Hepatocyte (in vitro differentiated cells): Measurements from ENCODE around the gene SH2B2. TPM values are rescaled to one million over a fixed set of nuclear protein-coding genes. Genes with fewer than 3 reads are reported as not detected.

Experiments
- DNase-seq: peaks from one replicate; pipeline ENCODE4 v3.0.0-alpha.2; 2016; ENCODE audit warnings: low spot score
- H2AFZ ChIP-seq: fragments of 200-600 bp; sonication (generic); 2 replicates; pipeline ENCODE4 v1.6.0; 2016; ENCODE audit warnings: antibody characterized with exemption, mild to moderate bottlenecking
- H3K27ac ChIP-seq: fragments of 200-600 bp; sonication (generic); 2 replicates; pipeline ENCODE4 v1.5.1; 2016; ENCODE audit warnings: mild to moderate bottlenecking
- H3K27me3 ChIP-seq: fragments of 200-600 bp; sonication (generic); 2 replicates; pipeline ENCODE4 v1.6.1; 2016
- H3K36me3 ChIP-seq: fragments of 200-600 bp; sonication (generic); replicated peaks from 2 replicates; pipeline ENCODE4 v1.5.1; 2016; ENCODE audit warnings: low read depth; ENCODE audit not compliant: insufficient read depth
- H3K4me1 ChIP-seq: fragments of 200-600 bp; sonication (generic); 2 replicates; pipeline ENCODE4 v1.5.1; 2016; ENCODE audit warnings: mild to moderate bottlenecking, moderate library complexity; ENCODE audit not compliant: insufficient read depth
- H3K4me2 ChIP-seq: fragments of 200-600 bp; sonication (generic); 2 replicates; pipeline ENCODE4 v1.6.0; 2016
- H3K4me3 ChIP-seq: fragments of 200-600 bp; sonication (generic); 2 replicates; pipeline ENCODE4 v1.5.1; 2016; ENCODE audit warnings: mild to moderate bottlenecking
- H3K79me2 ChIP-seq: fragments of 200-600 bp; sonication (generic); 2 replicates; pipeline ENCODE4 v1.6.0; 2017; ENCODE audit warnings: mild to moderate bottlenecking
- H3K9me2 ChIP-seq: fragments of 200-600 bp; sonication (generic); replicated peaks from 2 replicates; pipeline ENCODE4 v1.6.0; 2017; ENCODE audit warnings: mild to moderate bottlenecking; ENCODE audit not compliant: insufficient read depth
- H3K9me3 ChIP-seq: fragments of 200-600 bp; sonication (generic); 2 replicates; pipeline ENCODE4 v1.5.1; 2016; ENCODE audit warnings: low read depth, mild to moderate bottlenecking
- H4K20me1 ChIP-seq: fragments of 200-600 bp; sonication (generic); 2 replicates; pipeline ENCODE4 v1.6.0; 2016; ENCODE audit warnings: mild to moderate bottlenecking; ENCODE audit not compliant: insufficient read depth, poor library complexity, severe bottlenecking
- EZH2 ChIP-seq: fragments of 200-600 bp; sonication (generic); IDR thresholded peaks from 2 replicates; pipeline ENCODE4 v1.6.1; 2016; ENCODE audit warnings: antibody characterized with exemption, mild to moderate bottlenecking, borderline replicate concordance
- EZH2phosphoT487 ChIP-seq: fragments of 200-600 bp; sonication (generic); IDR thresholded peaks from one replicate; pipeline ENCODE4 v1.6.1; 2018; ENCODE audit warnings: antibody characterized with exemption, mild to moderate bottlenecking, low read depth, moderate library complexity; ENCODE audit not compliant: unreplicated experiment, severe bottlenecking
- WGBS: methylation state at CpG from one replicate; pipeline ENCODE4 v1.1.6; 2016; ENCODE audit warnings: low lambda C conversion rate; ENCODE audit errors: missing lambda C conversion rate; 5-methylcytosine and 5-hydroxymethylcytosine counted together
- polyA plus RNA-seq: library from polyadenylated mRNA; unstranded; fragments of >200 nt; fragmentation: Nextera tagmentation; extraction: Ambion mirVana; gene quantifications from 2 replicates; pipeline ENCODE4 v1.2.1, GENCODE V29; 2016
- total RNA-seq: library from RNA; depleted of rRNA; stranded (reverse); fragments of >200 nt; gene quantifications from 2 replicates; pipeline ENCODE4 v1.2.3, GENCODE V29; 2014
- TF ChIP-seq, protein P1 (sequence below): fragments of 200-600 bp; sonication (generic); IDR thresholded peaks from 2 replicates; pipeline ENCODE4 v1.5.1; 2016; ENCODE audit warnings: antibody characterized with exemption, mild to moderate bottlenecking; ENCODE audit not compliant: poor library complexity

Gene SH2B2
- total and polyA plus RNA-seq, 2 experiments from 2014 or later = 3.2 to 7.1 TPM

DNA sequence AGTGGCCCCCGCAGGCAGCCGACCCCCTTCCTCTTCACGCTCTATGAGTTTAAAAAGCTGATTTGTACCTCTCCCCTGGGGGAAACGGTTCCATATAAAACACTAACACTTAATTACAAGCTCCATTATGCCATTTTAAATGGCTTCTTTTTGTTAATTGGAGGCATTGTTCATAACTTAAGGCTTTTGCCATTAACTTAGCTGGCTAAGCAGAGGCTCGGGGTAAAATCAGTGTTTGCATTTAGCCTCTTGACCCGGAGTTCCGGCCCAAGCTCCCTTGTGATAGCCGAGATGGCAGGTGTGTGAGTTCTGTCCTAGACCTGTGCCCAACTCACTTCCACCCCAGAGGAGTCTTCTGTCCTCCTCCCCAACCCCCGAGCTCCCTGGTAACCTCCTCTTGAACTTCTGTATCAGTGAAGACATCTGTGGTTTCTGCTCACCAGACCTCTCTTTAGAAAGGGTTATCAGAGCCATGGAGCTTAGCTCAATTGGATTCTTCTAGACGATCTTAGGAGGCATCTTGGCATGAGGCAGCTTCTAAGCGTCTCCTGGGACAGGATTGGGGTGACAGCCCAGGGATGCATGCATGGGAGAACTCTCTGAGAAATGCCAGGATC is 34.2 kb upstream of the SH2B2 start:
- H2AFZ ChIP-seq = no peak overlapping the region
- 82% methylated on average over 11 of the region's 11 CpGs for WGBS
- H3K4me1 ChIP-seq = no peaks in the 10 kb centered on the region
- no peak for DNase-seq
- no peaks in the 10 kb centered on the region for H3K9me3 ChIP-seq
- H3K4me3 ChIP-seq = no peak overlapping the region
- H3K27ac ChIP-seq = no peak overlapping the region
- no peaks in the 10 kb centered on the region for H3K9me2 ChIP-seq
- no peaks in the 10 kb centered on the region for H3K36me3 ChIP-seq
- H3K4me2 ChIP-seq = no peak overlapping the region
- H4K20me1 ChIP-seq = no peaks in the 10 kb centered on the region
- no peaks in the 10 kb centered on the region for H3K79me2 ChIP-seq
- TF ChIP-seq EZH2phosphoT487 (no peak), EZH2 (no peak)
- TF ChIP-seq, protein P1, sequence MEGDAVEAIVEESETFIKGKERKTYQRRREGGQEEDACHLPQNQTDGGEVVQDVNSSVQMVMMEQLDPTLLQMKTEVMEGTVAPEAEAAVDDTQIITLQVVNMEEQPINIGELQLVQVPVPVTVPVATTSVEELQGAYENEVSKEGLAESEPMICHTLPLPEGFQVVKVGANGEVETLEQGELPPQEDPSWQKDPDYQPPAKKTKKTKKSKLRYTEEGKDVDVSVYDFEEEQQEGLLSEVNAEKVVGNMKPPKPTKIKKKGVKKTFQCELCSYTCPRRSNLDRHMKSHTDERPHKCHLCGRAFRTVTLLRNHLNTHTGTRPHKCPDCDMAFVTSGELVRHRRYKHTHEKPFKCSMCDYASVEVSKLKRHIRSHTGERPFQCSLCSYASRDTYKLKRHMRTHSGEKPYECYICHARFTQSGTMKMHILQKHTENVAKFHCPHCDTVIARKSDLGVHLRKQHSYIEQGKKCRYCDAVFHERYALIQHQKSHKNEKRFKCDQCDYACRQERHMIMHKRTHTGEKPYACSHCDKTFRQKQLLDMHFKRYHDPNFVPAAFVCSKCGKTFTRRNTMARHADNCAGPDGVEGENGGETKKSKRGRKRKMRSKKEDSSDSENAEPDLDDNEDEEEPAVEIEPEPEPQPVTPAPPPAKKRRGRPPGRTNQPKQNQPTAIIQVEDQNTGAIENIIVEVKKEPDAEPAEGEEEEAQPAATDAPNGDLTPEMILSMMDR = no peak
- H3K27me3 ChIP-seq = no peaks in the 10 kb centered on the region

DNA sequence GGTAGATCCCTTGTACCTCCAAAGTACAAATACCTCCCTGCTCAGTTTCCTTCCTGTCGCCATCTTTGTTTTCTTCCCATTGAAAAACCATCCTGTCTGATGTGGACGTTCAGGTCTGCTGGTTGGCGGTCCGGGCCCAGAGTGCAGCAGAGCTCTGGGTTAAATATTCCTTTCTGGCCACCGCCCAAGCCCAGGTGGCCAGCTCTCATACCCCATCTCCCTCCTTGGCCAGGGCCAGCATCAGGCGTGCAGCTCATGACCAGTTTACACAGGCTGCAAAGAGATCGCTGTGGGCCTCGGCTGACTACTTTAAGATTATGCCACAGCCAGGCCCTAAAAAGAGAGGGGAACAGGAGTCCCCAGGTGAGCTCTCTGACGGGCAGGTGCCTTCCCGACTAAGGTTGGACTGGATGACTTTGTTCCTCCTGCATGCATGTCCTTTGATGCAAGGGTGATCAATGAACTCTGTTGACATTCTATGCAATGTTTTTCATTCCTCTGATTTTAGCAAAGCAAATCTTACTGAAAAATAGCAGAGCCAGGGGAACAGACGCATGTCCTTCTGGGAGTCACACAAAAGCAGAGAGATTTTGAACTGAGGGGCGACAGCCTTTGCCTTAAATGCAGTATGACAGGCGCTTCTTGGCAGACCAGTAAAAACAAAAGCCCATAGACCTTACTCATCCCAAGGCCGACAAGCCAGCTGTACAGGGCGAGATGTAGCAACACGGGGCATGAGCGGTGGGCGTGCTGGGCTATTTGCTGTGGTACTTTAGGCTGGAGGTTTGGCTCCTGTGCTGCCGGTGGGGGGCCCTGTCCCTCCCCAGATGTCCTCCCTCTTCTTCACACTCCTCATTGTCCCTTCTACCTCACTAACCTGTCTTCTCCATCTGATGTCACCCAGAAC is 33.3 kb upstream of the SH2B2 start:
- TF ChIP-seq, protein P1 = no peak
- no peak for TF ChIP-seq EZH2phosphoT487
- no peak for TF ChIP-seq EZH2
- WGBS = 92% methylated on average over 19 of the region's 19 CpGs
- H3K27me3 ChIP-seq = no peaks in the 10 kb centered on the region

DNA sequence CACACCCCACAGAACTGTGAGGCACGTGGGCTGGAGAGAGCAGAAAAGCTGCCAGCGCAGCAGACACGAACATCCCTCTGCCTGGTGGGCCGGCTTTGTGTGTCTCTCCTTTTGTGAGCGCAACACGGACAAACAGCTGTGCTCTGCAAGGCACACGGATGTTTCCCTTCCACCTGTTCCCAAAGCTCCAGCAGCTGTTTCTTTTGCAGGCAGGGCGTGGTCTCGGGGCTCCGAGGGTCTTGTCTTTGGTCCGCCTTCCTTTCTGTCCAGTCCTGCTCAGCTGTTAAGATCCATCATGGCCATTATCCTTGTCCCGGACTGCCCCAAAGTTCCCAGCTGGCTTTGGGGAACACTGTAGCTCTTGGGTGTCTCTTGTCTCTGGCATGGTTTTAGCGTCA is 32.7 kb upstream of the SH2B2 start:
- no peaks in the 10 kb centered on the region for H4K20me1 ChIP-seq
- H3K79me2 ChIP-seq = no peaks in the 10 kb centered on the region
- H3K9me3 ChIP-seq = no peaks in the 10 kb centered on the region
- no peak overlapping the region for H3K4me3 ChIP-seq
- TF ChIP-seq EZH2 (no peak), EZH2phosphoT487 (no peak)
- TF ChIP-seq, protein P1 = no peak
- no peaks in the 10 kb centered on the region for H3K9me2 ChIP-seq
- no peaks in the 10 kb centered on the region for H3K4me1 ChIP-seq
- H3K27ac ChIP-seq = no peak overlapping the region
- H3K36me3 ChIP-seq = no peaks in the 10 kb centered on the region
- no peak for DNase-seq
- H2AFZ ChIP-seq = no peak overlapping the region
- WGBS = 96% methylated on average over 13 of the region's 13 CpGs
- H3K27me3 ChIP-seq = no peaks in the 10 kb centered on the region
- no peak overlapping the region for H3K4me2 ChIP-seq

More for the DNA sequence above, 33.3 kb upstream of the SH2B2 start:
- no peaks in the 10 kb centered on the region for H3K9me3 ChIP-seq
- H3K79me2 ChIP-seq = no peaks in the 10 kb centered on the region
- no peak overlapping the region for H3K27ac ChIP-seq
- DNase-seq = no peak
- no peaks in the 10 kb centered on the region for H3K9me2 ChIP-seq
- H3K36me3 ChIP-seq = no peaks in the 10 kb centered on the region
- no peaks in the 10 kb centered on the region for H4K20me1 ChIP-seq
- H3K4me1 ChIP-seq = no peaks in the 10 kb centered on the region
- no peak overlapping the region for H2AFZ ChIP-seq
- H3K4me2 ChIP-seq = no peak overlapping the region
- no peak overlapping the region for H3K4me3 ChIP-seq
